Activated naive CD8-positive, alpha-beta T cell treated with anti-CD3 and anti-CD28 coated beads for 36 hours (primary cell): ENCODE results near the gene THSD4. TPM values are rescaled to one million over a fixed set of nuclear protein-coding genes. Genes with fewer than 3 reads are reported as not detected.

ENCODE experiments used
- DNase-seq: peaks from one replicate; pipeline ENCODE4 v3.0.0; 2021
- H3K27ac Mint-ChIP-seq: one replicate; pipeline ENCODE4 v1.8.0; 2022; ENCODE audit warnings: mild to moderate bottlenecking, moderate library complexity, mixed read lengths
- H3K27me3 Mint-ChIP-seq: one replicate; pipeline ENCODE4 v1.8.0; 2022; ENCODE audit warnings: mild to moderate bottlenecking, mixed read lengths
- H3K36me3 Mint-ChIP-seq: one replicate; pipeline ENCODE4 v1.8.0; 2021; ENCODE audit warnings: mild to moderate bottlenecking, mixed read lengths
- H3K4me1 Mint-ChIP-seq: one replicate; pipeline ENCODE4 v1.8.0; 2021; ENCODE audit warnings: mixed read lengths
- H3K4me3 Mint-ChIP-seq: one replicate; pipeline ENCODE4 v1.8.0; 2022; ENCODE audit warnings: mild to moderate bottlenecking, moderate library complexity, mixed read lengths
- H3K9me3 Mint-ChIP-seq: one replicate; pipeline ENCODE4 v1.8.0; 2022; ENCODE audit warnings: mixed read lengths
- total RNA-seq, 2 experiments: library from RNA; stranded (reverse); gene quantifications; one replicate each; pipeline ENCODE4 v1.2.3, GENCODE V29; 2021

The THSD4 gene
- total RNA-seq, 2 experiments from 2014 or later, result not detected

GRCh38 chr15:71543413-71543812, 428.1 kb downstream of the THSD4 start:
- H3K4me3 Mint-ChIP-seq, result no peak overlapping the region
- peaks cover 17% of the 10 kb centered on the region for H3K27me3 Mint-ChIP-seq
- no peaks in the 10 kb centered on the region for H3K36me3 Mint-ChIP-seq
- H3K27ac Mint-ChIP-seq, result no peak overlapping the region
- no peak for DNase-seq
- H3K9me3 Mint-ChIP-seq, result no peaks in the 10 kb centered on the region
- no peaks in the 10 kb centered on the region for H3K4me1 Mint-ChIP-seq

- no peak for DNase-seq
- Mint-ChIP-seq H3K4me1 (no peaks in the 10 kb centered on the region), H3K9me3 (no peaks in the 10 kb centered on the region), H3K27ac (no peak overlapping the region), H3K27me3 (peaks cover 11% of the 10 kb centered on the region), H3K4me3 (no peak overlapping the region), H3K36me3 (no peaks in the 10 kb centered on the region)
Measured at GRCh38 chr15:71545223-71545760, 430.0 kb downstream of the THSD4 start.

- Mint-ChIP-seq H3K9me3 (no peaks in the 10 kb centered on the region), H3K27me3 (peaks cover 11% of the 10 kb centered on the region), H3K27ac (no peak overlapping the region), H3K4me3 (no peak overlapping the region), H3K36me3 (no peaks in the 10 kb centered on the region), H3K4me1 (no peaks in the 10 kb centered on the region)
- DNase-seq, result no peak
Measured at GRCh38 chr15:71545923-71546322, 430.7 kb downstream of the THSD4 start.

GRCh38 chr15:71547011-71547410, 431.7 kb downstream of the THSD4 start:
- Mint-ChIP-seq H3K36me3 (no peaks in the 10 kb centered on the region), H3K4me1 (no peaks in the 10 kb centered on the region), H3K27ac (no peak overlapping the region), H3K27me3 (peaks cover 11% of the 10 kb centered on the region), H3K4me3 (no peak overlapping the region), H3K9me3 (no peaks in the 10 kb centered on the region)
- no peak for DNase-seq

GRCh38 chr15:71548401-71548807, 433.1 kb downstream of the THSD4 start:
- Mint-ChIP-seq H3K4me3 (no peak overlapping the region), H3K4me1 (no peaks in the 10 kb centered on the region), H3K27ac (no peak overlapping the region), H3K9me3 (no peaks in the 10 kb centered on the region), H3K36me3 (no peaks in the 10 kb centered on the region), H3K27me3 (peaks cover under 1% of the 10 kb centered on the region)
- DNase-seq, result no peak

- Mint-ChIP-seq H3K27me3 (no peaks in the 10 kb centered on the region), H3K36me3 (no peaks in the 10 kb centered on the region), H3K4me3 (no peak overlapping the region), H3K27ac (no peak overlapping the region), H3K4me1 (no peaks in the 10 kb centered on the region), H3K9me3 (no peaks in the 10 kb centered on the region)
- DNase-seq, result no peak
Measured at GRCh38 chr15:71549091-71549490, 433.8 kb downstream of the THSD4 start.

GRCh38 chr15:71549697-71550096, 434.4 kb downstream of the THSD4 start:
- Mint-ChIP-seq H3K4me1 (no peaks in the 10 kb centered on the region), H3K36me3 (no peaks in the 10 kb centered on the region), H3K9me3 (no peaks in the 10 kb centered on the region), H3K4me3 (no peak overlapping the region), H3K27me3 (no peaks in the 10 kb centered on the region), H3K27ac (no peak overlapping the region)
- no peak for DNase-seq

- H3K9me3 Mint-ChIP-seq, result no peaks in the 10 kb centered on the region
- H3K4me3 Mint-ChIP-seq, result no peak overlapping the region
- no peak overlapping the region for H3K27ac Mint-ChIP-seq
- no peaks in the 10 kb centered on the region for H3K36me3 Mint-ChIP-seq
- H3K27me3 Mint-ChIP-seq, result no peaks in the 10 kb centered on the region
- DNase-seq, result no peak
- H3K4me1 Mint-ChIP-seq, result no peaks in the 10 kb centered on the region
Measured at GRCh38 chr15:71551566-71551965, 436.3 kb downstream of the THSD4 start.

GRCh38 chr15:71559098-71559497, 443.8 kb downstream of the THSD4 start:
- Mint-ChIP-seq H3K9me3 (peaks cover 3% of the 10 kb centered on the region), H3K36me3 (no peaks in the 10 kb centered on the region), H3K27ac (no peak overlapping the region), H3K27me3 (peaks cover 17% of the 10 kb centered on the region), H3K4me3 (no peak overlapping the region), H3K4me1 (no peaks in the 10 kb centered on the region)
- no peak for DNase-seq

GRCh38 chr15:71559616-71560015, 444.3 kb downstream of the THSD4 start:
- DNase-seq, result no peak
- Mint-ChIP-seq H3K4me3 (no peak overlapping the region), H3K4me1 (no peaks in the 10 kb centered on the region), H3K9me3 (peaks cover 3% of the 10 kb centered on the region), H3K27me3 (peaks cover 17% of the 10 kb centered on the region), H3K36me3 (no peaks in the 10 kb centered on the region), H3K27ac (no peak overlapping the region)

GRCh38 chr15:71562251-71562650, 447.0 kb downstream of the THSD4 start:
- Mint-ChIP-seq H3K9me3 (peaks cover 3% of the 10 kb centered on the region), H3K27me3 (peaks cover 25% of the 10 kb centered on the region), H3K4me3 (no peak overlapping the region), H3K4me1 (no peaks in the 10 kb centered on the region), H3K27ac (no peak overlapping the region), H3K36me3 (no peaks in the 10 kb centered on the region)
- no peak for DNase-seq

- Mint-ChIP-seq H3K9me3 (no peaks in the 10 kb centered on the region), H3K4me3 (no peak overlapping the region), H3K36me3 (no peaks in the 10 kb centered on the region), H3K27ac (no peak overlapping the region), H3K4me1 (no peaks in the 10 kb centered on the region), H3K27me3 (peaks cover 29% of the 10 kb centered on the region)
- DNase-seq, result no peak
Measured at GRCh38 chr15:71564217-71564616, 448.9 kb downstream of the THSD4 start.

- Mint-ChIP-seq H3K27me3 (peaks cover 29% of the 10 kb centered on the region), H3K4me1 (no peaks in the 10 kb centered on the region), H3K9me3 (no peaks in the 10 kb centered on the region), H3K27ac (no peak overlapping the region), H3K4me3 (no peak overlapping the region), H3K36me3 (no peaks in the 10 kb centered on the region)
- DNase-seq, result no peak
Measured at GRCh38 chr15:71565006-71565405, 449.7 kb downstream of the THSD4 start.

GRCh38 chr15:71565631-71566160, 450.4 kb downstream of the THSD4 start:
- no peak overlapping the region for H3K4me3 Mint-ChIP-seq
- no peak for DNase-seq
- H3K9me3 Mint-ChIP-seq, result no peaks in the 10 kb centered on the region
- no peak overlapping the region for H3K27ac Mint-ChIP-seq
- H3K27me3 Mint-ChIP-seq, result peaks cover 29% of the 10 kb centered on the region
- no peaks in the 10 kb centered on the region for H3K4me1 Mint-ChIP-seq
- H3K36me3 Mint-ChIP-seq, result no peaks in the 10 kb centered on the region

- no peak for DNase-seq
- H3K27me3 Mint-ChIP-seq, result peaks cover 28% of the 10 kb centered on the region
- no peaks in the 10 kb centered on the region for H3K9me3 Mint-ChIP-seq
- no peak overlapping the region for H3K4me3 Mint-ChIP-seq
- no peaks in the 10 kb centered on the region for H3K4me1 Mint-ChIP-seq
- no peaks in the 10 kb centered on the region for H3K36me3 Mint-ChIP-seq
- no peak overlapping the region for H3K27ac Mint-ChIP-seq
Measured at GRCh38 chr15:71566226-71566625, 451.0 kb downstream of the THSD4 start.

GRCh38 chr15:71567173-71567572, 451.9 kb downstream of the THSD4 start:
- no peak overlapping the region for H3K4me3 Mint-ChIP-seq
- H3K9me3 Mint-ChIP-seq, result no peaks in the 10 kb centered on the region
- DNase-seq, result no peak
- peaks cover 26% of the 10 kb centered on the region for H3K27me3 Mint-ChIP-seq
- H3K27ac Mint-ChIP-seq, result no peak overlapping the region
- H3K36me3 Mint-ChIP-seq, result no peaks in the 10 kb centered on the region
- H3K4me1 Mint-ChIP-seq, result no peaks in the 10 kb centered on the region
